Prostate gland (tissue), 2 donors: ENCODE results near the gene TSPAN18.

Experiments
- CTCF ChIP-seq, 4 experiments: fragments of 200-600 bp in 2 of 4; fragments of 450-650 bp in 2 of 4; sonication (generic) in 2 of 4; IDR thresholded peaks; 1 replicate in 3 of 4; 2 replicates in 1 of 4; pipeline ENCODE4 v1.5.1; 2016 to 2019; ENCODE audit warnings: antibody characterized with exemption in 4 of 4, mild to moderate bottlenecking in 2 of 4, moderate library complexity in 2 of 4
- POLR2AphosphoS5 ChIP-seq: sonication (generic); formaldehyde crosslinking; IDR thresholded peaks from one replicate; pipeline ENCODE4 v1.6.1; 2017; ENCODE audit warnings: antibody characterized with exemption

GRCh38 chr11:44718612-44719390 is 8.0 kb upstream of the TSPAN18 start:
- TF ChIP-seq CTCF (IDR thresholded peaks at IDR 0.05) (no peak), POLR2AphosphoS5 (no peak)
